DMS 273 (cell line): ENCODE data around the gene STRN3.
"Not testable (repeated sequence)": the region's sequence is repeated elsewhere in the genome, so short reads cannot be mapped to it uniquely, and the experiment has no call there.

ENCODE experiments used
- DNase-seq: peaks from one replicate; lab custom pipeline; 2025; ENCODE audit not compliant: unreplicated experiment; lab: John Stamatoyannopoulos, UW

Gene STRN3

DNA sequence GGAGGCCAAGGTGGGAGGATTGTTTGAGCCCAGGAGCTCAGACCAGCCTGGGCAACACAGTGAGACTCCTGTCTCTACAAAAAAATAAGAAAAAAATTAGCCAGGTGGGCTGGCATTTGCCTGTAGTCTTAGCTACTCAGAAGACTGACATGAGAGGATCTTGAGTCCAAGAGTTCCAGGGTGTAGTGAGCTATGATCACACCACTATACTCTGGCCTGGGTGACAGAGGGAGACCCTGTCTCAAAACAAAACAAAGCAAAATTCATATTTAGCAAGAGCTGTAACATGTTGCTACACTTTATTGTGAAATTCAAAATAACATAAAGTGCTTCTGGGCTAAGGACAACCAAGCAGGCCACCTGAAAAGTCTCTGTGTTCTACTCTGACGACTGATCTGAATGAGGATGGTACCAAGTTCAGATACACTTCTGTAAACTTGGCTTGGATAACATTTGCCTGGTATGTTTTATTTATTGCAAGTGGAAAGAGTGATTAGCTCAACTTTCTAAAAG lies 11.6 kb upstream of the STRN3 start:
- no peak for DNase-seq

DNA sequence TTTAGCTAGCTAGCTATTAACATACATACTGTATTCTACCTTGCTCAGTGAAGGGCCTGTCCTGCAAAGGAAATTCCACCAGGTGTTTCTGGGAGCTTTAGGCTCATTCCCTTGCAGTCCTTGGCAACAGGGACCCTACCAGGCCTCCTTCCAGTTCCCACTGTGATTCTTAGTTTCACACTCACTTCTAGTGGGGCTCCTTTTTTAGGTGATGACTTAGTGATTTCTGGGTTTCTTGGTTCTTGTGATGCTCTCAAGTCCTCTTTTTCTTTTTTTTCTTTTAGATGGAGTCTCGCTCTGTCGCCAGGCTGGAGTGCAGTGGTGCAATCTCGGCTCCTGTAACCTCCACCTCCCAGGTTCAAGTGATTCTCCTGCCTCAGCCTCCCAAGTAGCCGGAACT lies 10.4 kb upstream of the STRN3 start:
- no peak for DNase-seq

DNA sequence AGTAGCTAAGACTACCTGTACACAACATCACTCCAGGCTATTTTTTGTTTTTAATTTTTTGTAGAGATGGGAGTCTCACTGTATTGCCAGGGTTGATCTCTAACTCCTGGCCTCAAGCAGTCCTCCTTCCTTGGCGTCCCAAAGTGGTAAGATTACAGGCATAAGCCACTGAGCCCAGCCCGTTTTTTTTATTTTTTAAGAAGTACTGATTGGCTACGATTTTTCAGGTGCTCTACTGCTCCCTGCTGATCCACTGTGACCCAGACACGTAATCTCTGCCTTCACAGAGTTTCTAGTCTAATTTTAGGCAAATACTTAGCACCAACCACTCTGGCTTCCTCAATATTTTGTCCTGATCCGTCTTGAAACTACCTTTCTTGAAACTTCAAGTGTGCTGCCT lies 4.3 kb upstream of the STRN3 start:
- DNase-seq: no peak

DNA sequence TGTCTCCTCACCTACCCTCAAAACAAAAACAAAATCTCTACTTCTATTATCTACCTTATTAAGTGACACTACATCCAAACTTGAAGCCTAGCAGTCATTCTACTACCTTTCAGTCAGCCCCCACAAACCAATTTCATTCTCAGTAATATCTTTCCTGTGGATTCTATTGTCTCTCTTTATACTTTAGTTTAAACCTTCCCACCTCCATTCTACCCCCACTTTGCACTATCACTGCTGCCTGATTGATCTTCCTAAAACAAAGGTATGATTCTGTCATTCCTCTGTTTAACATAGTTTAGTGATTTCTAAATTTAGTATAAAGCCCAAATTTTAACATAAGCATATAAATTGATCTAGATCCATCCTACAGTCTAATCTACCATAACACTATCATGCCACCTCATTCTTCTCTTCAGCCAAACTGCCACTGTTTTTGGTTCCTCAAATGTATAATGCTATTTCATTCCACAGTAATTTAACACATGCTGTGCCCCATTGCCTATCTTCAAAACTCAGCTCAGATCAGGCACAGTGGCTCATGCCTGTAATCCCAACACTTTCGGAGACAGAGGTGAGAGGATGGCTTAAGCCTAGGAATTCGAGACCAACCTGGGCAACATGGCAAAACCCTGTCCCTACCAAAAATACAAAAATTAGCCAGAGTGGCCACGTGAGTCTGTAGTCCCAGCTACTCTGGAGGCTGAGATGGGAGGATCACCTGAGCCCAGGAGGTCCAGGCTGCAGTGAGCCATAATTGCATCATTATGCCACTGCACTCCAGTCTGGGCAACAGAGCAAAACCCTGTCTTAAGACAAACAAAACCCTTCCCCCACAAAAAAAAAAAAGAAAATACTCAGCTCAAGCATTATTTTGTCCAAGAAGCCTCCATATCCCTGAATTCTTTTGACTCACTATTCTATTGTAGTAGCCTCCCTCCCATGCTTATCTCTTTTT lies 3.1 kb upstream of the STRN3 start:
- no peak for DNase-seq

DNA sequence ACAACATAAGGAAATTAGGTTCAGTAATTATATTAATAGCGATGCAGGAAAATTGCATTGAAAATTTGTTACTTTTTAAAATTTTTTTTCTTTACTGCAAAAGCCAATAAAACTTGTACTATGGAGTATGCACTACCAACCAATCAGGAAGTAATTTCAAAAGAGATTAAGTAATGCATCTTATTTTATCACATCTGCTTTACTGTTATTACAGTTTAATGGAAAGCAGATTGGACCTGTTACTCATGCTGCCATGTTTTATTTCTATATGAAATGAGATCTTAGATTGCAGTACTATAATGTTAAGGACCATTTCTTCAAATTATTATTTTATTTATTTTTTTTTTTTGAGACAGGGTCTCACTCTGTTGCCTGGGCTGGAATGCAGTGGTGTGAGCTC lies 1.7 kb upstream of the STRN3 start:
- no peak for DNase-seq

DNA sequence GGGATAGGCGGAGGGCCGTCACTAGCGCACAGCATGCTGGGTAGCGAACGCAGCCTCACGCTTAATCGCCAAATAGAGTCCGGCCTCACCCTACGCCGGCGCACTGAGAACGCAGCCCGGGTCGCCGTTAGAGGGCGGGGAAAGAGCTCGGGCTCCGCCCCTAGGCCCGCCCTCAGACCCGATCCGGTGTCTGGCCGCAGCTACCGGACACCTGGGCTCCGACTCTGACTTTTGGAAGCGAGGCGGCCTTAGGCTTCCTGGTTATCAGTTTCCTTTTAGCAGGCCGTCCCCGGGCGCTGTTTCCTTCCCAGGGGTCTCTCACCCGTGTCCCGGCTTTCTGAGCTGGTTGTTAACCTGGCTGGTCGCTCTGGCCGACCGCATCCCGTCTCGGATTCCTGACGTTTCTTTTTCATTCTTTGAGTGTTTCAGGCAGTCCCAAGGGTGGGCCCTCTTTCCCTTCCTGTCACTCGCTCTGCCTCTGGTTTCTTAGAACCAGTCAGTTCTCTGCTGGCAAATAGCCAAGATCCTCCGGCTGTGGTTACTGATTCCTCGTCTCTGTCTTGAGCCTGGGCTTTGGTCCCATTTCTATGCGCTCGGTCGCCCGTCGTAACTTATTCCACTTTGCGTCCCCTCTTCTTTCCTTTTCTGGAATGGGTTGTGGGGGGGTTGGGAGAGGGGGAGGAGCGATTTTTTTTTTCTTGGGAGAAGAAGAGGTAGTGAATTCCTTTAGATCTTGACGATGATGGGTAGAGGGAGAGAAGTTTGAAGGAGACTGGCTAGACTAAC lies 464 bp upstream of the STRN3 start:
- peak; percentile 98 for DNase-seq

DNA sequence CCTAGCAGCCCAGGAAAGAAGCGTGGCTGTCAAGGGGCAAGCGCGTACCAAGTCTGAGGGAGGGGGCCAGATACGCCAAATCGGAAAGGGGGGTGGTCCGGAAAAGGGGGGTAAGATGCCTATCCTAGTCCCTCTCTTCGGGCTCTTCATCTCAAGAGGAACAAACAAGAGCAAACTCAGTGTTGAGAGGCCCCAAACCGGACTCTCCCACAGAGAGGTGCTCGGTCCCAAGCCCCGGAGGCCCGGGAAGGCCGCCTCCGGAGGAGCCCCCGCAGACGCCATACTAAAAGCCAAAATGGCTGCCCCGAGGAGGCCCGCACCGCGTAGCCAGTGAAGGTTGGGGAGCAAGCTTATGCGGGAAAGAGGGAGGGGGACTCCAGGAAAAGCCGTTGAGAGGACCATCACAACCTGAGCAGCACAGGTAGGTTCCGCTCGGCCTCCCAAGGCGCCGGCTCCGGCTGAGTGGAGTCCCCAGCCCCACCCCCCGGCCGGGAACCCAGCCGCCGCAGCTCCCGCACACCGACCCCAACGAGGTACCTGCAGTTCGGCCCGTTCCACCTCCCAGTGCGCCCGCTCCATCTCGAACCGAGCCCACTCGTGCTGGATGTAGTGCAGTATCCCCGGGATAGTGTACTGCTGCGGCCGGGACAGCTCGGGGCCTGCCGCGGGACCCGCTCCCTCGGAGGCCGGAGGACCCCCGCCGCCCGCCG lies 657 bp downstream of the STRN3 start, which contains the start of gene AP4S1:
TSS of gene AP4S1 (plus strand) at position 283 of the 710 bp plus-strand sequence. CDS start 40,548 bp downstream, outside the sequence.
- peak; percentile 76 for DNase-seq

DNA sequence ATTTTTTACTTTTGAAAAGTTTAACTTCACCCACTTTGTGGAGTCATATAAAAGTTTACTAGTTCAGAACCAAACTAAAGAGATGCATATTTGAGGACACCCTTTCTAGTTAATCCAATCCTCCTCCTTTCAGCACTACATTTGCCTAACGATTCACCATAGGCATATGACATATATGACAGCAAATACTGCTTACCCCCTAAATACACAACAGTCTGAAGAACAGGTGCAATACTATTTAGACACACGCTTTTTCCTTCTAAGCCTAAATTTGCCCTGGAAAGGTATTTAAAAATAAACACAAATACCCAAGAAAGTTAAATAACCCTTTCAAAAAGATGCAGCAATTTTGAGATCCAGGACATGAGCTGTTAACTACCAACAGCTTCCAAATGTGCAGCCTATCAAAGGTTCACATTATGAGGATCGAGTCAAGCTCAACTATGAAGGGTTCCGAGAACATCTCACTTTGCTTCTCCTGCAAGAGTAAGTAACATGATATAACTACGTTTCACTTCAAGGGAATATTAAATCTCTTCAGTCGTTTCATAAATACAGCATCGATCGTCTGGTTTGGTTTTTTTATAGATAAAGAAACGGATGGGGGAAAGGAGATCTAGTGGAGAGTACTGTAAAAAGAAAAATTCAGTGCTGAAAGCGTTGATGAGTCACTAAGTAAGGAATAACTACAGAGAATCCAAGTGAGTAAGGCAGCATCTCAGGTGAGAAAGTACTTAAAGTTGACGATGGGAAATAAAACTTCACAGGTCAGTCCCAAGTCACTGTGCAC lies 1.4 kb downstream of the STRN3 start:
- DNase-seq: peak; percentile 45

DNA sequence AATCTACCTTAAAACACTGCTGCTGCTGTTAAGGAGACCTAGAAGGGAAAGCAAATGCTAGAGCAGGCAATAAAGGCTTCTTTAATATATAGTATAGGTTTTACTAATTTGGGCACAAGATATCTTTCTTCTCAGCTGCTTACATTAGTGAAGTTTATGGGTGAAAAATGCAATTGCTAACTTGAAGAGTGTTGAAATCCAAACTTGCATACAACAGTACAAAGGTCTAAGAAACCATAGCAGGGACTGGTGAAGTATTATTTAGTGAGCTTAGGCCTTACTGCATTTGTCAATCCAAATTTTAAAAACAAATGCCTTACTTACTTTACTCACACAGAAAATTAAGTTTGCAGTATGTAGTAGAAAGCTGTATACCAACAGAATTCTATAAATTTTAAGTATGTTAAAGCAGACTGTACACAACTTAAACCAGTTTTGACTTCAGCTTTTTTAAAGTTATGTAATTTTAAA lies 2.1 kb downstream of the STRN3 start:
- no peak for DNase-seq

DNA sequence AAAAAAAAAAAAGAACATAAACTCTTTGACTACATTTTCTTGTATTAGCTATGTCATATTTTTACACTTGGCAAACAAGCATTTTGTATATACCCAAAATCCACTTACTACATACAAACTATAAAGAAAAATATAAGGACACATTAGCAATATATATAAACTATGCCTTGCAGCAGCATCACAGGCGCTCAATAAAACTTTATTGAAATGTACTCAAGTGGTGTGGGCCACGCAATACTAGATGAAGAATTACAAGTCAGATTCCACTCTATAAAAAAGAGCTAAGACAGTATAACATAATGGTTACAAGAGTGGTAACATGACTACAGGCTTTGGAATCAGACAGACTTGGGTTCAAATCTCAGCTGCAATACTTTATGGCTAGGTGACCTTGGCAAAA lies 3.8 kb downstream of the STRN3 start:
- DNase-seq: no peak

DNA sequence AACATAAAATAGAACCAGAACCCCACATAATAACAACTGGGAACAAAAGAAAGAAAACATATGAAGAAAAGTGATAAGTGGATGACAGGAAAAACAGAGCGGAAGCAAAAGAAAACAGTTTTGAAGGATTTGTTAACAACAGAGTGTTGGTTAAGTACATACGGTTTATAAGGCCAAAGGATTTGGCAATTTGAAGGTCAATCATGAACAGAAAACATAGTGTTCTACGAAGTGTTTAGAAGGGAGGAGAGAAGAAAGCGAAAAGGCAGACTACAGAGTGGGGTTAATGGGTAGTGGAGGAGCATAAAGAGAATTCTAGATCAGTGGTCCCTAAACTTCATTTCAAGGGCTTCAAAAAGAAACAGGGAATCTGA lies 4.6 kb downstream of the STRN3 start:
- DNase-seq: no peak

DNA sequence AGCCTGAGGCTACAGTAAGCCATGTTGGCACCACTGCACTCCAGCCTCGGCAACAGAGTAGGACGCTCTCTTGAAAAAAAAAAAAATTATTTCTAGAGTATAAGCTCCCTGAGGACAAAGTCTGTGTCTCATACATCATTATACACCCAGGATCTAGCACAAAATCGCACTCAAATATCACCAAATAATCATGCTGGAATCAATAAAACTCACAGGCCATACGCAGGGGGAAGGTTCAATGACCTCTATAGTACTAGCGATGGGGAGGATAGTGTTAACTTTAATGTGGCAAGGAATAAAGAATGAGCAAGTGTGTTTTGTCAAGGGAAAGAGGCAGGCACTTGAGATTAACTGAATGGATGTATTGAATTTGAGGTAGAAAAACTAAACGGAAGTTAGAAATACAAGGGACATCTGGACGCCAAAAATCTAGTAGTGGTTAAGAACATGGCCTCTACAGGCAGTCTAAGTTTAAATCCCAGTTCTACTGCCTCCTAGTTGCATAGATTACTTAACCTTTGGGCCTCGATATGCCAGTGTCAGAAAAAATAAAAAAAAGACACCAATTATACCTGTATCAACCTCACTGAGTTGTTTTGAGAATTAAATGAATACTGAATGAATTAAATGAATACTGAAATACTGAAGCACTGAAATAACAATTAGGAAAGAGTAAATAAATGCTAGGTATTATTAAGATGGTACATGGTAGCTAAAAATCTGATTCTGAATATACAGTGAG lies 5.2 kb downstream of the STRN3 start:
- no peak for DNase-seq

DNA sequence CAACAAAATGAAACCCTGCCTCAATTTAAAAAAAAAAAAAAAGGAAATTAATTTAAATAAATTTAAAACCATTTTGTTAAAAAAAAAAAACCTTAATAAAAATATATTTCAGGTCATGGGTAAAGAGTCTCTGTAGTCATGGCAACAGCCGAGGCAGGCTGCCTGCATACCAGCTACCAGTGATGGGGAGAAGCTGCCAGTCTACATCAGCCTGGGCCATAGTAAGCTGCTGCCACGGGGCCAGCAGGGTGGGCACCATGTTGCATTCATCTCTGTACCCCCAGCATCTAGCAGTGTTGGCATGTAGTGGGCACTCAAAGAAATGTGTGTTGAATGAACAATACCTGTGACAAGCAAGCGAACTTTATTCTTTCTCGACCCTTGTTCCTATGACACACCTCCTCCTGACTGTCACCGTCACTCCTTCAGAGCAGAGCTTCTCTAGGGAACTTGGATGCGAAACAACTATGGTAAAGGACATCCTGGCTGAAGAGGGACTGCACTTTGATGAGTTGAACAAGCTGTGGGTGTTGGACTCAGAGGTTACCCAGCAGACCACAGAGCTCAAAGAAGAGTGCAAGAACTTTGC lies 8.0 kb downstream of the STRN3 start:
- no peak for DNase-seq

DNA sequence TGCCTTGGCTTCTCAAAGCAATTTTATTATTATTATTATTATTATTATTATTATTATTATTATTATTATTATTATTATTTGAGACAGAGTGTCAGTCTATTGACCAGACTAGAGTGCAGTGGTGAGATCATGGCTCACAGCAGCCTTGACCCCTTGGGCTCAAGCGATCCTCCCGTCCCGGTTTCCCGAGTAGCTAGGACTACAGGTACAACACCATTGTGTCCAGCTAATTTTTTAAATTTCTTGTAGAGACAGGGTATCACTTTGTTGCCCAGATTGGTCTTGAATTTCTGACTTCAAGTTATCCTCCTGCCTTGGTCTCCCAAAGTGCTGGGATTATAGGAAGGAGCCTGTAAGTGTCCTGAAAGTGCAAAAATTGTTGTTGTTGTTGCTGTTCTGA lies 12.3 kb downstream of the STRN3 start:
- no peak for DNase-seq

DNA sequence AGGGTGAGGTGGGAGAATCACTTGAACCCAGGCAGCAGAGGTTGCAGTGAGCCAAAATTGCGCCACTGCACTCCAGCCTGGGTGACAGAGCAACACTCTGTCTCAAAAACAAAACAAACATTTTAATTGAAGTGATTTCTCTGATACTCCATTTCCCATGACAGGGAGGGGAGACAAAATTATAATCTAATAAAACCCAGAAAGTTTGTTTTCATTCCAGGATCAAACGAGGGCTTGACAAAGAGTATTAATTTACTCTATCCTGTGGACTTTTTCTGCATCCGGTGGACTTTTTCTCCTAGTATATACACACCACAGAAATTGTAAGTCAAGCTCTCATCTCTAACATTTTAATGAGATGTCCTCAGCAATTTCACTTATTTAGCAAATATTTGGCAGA lies 15.2 kb downstream of the STRN3 start:
- no peak for DNase-seq

DNA sequence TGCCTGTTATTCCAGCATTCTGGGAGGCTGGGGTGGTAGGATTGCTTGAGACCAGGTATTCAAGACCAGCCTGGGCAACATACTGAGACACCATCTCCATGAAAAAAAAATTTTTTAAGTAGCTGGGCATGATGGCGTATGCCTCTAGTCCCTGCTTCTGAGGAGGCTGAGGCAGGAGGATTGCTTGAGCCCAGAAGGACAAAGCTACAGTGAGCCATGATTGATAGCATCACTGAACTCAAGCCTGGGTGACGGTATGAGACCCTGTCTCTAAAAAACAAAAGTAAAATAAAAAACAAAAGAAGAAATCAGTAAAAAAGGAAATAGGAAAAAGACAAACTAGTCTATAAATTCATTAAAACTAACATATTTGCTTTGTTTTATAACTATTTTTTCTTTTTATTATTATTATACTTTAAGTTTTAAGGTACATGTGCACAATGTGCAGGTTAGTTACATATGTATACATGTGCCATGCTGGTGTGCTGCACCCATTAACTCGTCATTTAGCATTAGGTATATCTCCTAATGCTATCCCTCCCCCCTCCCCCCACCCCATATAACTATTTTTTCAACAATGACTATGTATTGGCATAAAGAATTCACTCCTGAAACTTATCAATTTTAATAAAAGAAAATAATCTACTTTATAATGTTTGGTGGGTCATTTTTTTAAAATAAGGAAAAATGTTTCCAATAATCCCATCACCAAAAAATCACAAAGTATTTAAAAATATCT lies 16.2 kb downstream of the STRN3 start:
- DNase-seq: no peak

DNA sequence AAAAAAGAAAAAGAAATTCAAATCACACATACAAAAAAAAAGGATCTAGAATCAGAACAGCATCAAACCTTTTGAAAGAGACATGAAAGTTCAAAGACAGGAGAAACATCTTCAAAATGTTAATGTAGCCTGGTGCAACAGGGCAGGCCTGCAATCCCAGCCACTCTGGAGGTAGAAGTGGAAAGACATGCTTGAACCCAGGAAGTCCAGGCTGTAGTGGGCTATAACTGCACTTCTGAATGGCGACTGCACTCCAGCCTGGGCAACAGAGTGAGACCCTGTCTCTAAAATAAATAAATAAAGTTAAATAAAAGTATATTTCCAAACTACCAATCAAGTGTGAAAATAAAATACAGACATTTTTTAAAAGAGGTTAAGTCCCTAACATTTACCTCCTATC lies 19.5 kb downstream of the STRN3 start:
- no peak for DNase-seq

DNA sequence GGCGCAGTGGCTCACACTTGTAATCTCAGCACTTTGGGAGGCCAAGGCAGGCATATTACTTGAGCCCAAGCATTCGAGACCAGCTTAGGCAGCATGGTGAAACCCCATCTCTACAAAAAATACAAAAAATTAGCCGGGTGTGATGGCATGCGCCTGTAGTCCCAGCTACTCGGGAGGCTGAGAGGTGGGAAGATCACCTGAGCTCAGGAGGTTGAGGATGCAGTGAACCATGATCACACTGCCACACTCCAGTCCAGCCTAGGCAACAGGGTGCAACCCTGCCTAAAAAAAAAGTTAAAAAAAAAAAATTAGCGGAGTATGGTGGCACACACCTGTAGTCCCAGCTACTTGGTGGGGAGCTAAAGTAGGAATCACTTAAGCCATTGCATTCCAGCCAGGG lies 22.2 kb downstream of the STRN3 start:
- not testable (repeated sequence) for DNase-seq

DNA sequence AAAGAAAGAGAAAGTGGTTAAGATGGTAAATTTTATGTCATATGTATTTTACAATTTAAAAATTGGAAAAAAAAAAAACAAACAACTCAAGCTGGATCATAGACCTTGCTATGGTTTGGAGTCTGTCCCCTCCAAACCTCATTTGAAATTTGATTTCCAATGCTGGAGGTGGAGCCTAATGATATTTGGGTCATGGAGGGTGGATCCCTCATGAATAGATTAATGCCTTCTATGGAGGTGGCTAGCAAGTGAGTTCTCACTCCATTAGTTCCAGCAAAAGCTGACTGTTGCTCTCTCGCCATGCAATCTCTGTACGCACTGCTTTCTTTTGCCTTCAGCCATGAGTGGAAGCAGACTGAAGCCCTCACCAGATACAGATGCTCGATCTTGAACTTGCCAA lies 22.9 kb downstream of the STRN3 start:
- no peak for DNase-seq
